Breast epithelium (tissue), 3 donors: ENCODE measurements around the gene CMC1.

Experiments used
- CTCF ChIP-seq, 3 donors: fragments of 450-650 bp; IDR thresholded peaks; one replicate each; pipeline ENCODE4 v1.5.1; 2016 to 2017; ENCODE audit warnings: antibody characterized with exemption in 3 of 3, mild to moderate bottlenecking in 3 of 3, moderate library complexity in 3 of 3
- POLR2A ChIP-seq: fragments of 450-650 bp; IDR thresholded peaks from one replicate; pipeline ENCODE4 v1.6.1; 2016; ENCODE audit warnings: antibody characterized with exemption, mild to moderate bottlenecking, moderate library complexity

GRCh38 chr3:28215407-28215806, 26.0 kb upstream of the CMC1 start:
- TF ChIP-seq POLR2A (no peak), CTCF (IDR thresholded peaks at IDR 0.05) (no peak)
